HG03095 (cell line): ENCODE results near the gene MAB21L1.

Experiments used
- ATAC-seq: cut with Tn5 transposase; IDR thresholded peaks from one replicate; pipeline ENCODE4 v1.9.1; 2021; ENCODE audit warnings: moderate library complexity; ENCODE audit not compliant: unreplicated experiment

MAB21L1 gene

GRCh38 chr13:35449821-35450220 is 26.7 kb downstream of the MAB21L1 start:
- ATAC-seq, result no peak

DNA sequence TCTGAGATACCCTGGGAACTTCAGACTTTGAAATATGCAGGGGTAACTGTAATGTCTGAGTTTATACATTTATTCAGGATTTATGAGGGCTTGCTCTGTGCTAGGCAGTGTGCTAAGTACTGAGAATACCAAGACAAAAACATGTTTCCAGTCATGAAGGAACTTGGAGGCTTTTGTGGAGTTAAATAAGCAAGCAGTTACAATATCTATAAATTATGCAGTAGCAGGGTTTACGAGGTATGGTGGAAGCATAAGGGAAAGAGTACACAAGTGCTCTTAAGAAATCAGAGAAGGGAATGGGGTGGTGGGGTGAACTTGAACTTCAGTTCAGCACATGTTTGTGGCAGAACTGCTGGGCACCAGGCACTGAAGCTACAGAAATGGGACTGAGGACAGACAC is 28.0 kb downstream of the MAB21L1 start:
- no peak for ATAC-seq
